NCI-H82 treated with DMSO at 0.1 percent for 48 hours (cell line): ENCODE results near the gene IPO11.
"Not testable (repeated sequence)": the region's sequence is repeated elsewhere in the genome, so short reads cannot be mapped to it uniquely, and the experiment has no call there.

Experiments used
- DNase-seq: peaks from one replicate; lab custom pipeline; 2025; ENCODE audit not compliant: unreplicated experiment; lab: John Stamatoyannopoulos, UW

Gene IPO11

GRCh38 chr5:62513085-62513484 lies 100.5 kb downstream of the IPO11 start:
- DNase-seq = not testable (repeated sequence)

- no peak for DNase-seq
Observed at GRCh38 chr5:62514510-62515119, 102.1 kb downstream of the IPO11 start.

GRCh38 chr5:62520812-62521211 lies 108.2 kb downstream of the IPO11 start:
- not testable (repeated sequence) for DNase-seq

- no peak for DNase-seq
Observed at GRCh38 chr5:62521319-62521718, 108.8 kb downstream of the IPO11 start.

DNA sequence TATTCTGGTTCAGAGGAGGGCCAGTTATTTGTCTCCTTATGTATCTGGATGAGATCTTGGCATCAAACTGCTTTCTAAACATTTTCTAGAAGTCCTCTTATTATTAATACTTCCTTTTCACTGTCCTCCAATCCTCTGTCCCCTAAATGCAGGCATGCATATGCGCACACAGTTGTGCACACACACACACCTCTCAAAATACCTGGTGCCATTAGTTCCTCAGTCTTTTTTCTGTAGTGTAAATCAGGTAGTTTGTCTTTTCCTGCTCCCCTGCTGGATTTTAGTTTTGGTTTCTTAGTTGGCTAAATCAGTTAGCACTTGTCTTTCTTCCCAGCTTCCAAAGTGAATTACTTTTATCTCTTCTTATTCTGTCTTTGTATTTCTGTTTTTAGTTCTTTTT lies 110.2 kb downstream of the IPO11 start:
- DNase-seq = no peak

DNA sequence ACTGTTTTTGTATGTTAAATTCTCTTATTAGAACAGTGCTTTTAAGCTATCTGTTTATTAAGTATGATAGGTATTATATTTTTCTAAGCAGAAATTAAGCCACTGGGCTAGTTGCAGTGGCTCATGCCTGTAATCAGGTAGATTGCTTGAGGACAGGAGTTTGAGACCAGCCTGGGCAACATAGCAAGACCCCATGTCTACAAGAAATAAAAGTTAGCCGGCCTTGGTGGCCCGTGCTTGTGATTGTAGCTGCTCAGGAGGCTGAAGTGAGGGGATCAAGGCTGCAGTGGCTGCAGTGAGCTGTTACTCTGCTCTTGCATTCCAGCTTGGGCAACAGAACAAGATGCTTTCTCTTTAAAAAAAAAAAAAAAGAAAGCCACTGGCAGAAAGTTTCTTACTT lies 121.0 kb downstream of the IPO11 start:
- DNase-seq = no peak

GRCh38 chr5:62534461-62535236 lies 122.1 kb downstream of the IPO11 start:
- no peak for DNase-seq

- DNase-seq = no peak
Observed at GRCh38 chr5:62536232-62536631, 123.7 kb downstream of the IPO11 start.

DNA sequence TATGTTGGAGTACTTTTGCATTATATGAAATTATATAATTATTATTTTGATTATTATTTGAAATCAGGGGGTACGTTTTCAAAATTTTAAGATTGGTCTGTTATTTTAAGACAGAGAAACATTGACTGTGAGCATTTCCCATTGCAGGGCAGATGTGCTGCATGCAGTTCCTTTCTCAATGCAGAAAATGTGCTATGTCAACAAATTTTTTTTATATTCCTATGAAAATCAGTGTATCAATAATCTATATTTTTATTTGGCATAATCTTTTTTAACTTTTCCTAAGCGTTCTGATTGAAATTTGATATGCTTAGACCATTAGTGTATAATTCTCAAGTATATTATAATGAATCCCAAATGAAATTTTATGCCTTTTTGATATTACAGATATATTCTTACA lies 124.2 kb downstream of the IPO11 start:
- no peak for DNase-seq

- no peak for DNase-seq
Observed at GRCh38 chr5:62538017-62538942, 125.7 kb downstream of the IPO11 start.

DNA sequence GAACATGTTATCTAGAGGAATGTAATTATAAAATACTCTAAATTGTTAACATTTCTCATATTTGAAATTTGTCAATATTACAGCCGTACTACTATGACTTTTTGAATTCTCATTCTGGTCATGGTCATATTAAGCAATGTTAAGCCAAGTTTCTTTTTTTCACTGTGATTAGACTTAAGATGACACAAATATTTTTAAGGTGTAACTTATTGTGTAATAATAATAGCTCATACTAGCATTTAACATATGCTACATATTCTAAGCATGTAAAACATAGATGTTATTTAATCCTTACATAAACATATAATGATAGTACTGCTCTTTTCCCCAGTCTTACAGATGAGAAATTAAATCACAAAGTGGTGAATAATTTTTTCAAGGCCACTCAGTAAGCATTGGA lies 130.2 kb downstream of the IPO11 start:
- no peak for DNase-seq

DNA sequence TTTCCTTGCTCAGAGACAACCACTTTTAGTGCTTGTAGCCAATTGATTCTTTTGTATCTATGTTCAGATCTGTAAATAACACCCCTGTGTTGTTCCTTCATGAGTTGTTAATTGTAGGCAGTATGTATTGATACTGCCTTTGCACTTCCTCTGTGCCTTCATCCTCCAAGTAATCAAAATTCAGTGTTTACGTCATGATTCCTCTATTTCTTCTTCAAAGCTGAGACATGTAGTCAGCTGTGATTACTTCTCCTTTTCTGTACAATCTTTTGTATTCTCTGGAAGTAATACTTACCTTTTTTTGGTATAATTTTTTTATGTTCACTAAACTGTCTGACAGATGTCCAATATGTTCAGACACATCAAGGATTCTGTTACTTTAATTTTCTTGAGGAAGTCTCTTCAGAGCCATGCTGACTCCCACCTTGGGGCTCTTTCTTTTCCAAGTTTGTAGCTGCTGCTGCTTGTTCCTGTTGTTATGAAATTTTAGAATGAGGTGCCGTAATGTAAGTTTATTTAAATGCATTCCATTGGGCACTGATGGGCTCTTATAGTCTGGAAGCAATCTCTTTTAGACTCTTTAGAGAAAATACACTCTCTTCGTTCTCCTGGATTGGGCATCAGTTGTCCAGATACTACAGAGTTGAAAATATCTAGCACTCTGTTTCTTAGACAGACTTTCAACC lies 135.5 kb downstream of the IPO11 start:
- no peak for DNase-seq

GRCh38 chr5:62550103-62550502 lies 137.5 kb downstream of the IPO11 start:
- no peak for DNase-seq

DNA sequence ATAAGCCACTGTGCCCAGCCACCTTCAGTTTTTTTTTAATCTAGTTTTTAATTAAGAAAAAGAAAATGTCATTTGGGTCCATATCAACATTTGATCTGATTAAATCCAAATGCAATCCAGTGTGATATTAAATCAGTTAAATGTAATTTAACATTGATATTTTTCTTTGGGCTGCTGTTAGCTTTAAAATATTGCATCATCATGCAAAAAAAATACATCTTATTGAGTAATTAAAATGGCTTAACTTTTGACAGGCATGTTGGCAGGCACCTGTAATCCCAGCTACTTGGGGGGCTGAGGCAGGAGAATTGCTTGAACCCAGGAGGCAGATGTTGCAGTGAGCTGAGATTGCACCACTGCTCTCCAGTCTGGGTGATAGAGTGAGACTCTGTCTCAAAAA lies 143.4 kb downstream of the IPO11 start:
- DNase-seq = no peak

GRCh38 chr5:62558941-62559340 lies 146.4 kb downstream of the IPO11 start:
- DNase-seq = no peak

GRCh38 chr5:62560786-62561185 lies 148.2 kb downstream of the IPO11 start:
- no peak for DNase-seq

GRCh38 chr5:62561896-62562295 lies 149.3 kb downstream of the IPO11 start:
- no peak for DNase-seq

DNA sequence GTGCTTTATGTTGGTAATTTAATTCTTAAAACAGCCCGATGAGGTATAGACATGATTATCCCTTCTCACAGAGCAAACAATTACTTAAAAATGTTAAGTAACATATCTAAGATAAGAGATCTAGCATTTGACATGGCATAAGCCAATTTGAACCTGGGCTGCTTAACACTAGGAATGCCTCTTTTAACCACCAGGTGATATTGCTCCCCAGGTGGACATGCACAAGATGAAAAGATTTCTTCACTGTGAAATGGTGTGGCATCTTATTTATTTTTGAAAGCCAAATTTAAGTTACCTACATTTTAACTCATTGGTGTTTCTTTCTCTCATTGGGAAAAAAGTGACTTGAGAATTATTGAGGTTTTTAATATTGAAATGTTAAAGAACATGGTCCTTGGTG lies 150.3 kb downstream of the IPO11 start:
- no peak for DNase-seq

GRCh38 chr5:62564101-62564500 lies 151.5 kb downstream of the IPO11 start:
- DNase-seq = no peak

DNA sequence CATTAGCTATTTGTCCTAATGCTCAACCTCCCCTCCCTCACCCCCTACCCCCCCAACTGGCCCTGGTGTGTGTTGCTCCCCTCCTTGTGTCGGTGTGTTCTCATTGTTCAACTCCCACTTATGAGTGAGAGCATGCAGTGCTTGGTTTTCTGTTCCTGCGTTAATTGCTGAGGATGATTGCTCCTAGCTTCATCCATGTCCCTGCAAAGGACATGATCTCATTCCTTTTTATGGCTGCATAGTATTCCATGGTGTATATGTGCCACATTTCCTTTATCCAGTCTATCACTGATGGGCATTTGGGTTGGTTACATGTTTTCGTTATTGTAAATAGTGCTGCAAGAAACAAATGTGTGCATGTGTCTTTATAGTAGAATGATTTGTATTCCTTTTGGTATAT lies 153.2 kb downstream of the IPO11 start:
- not testable (repeated sequence) for DNase-seq

DNA sequence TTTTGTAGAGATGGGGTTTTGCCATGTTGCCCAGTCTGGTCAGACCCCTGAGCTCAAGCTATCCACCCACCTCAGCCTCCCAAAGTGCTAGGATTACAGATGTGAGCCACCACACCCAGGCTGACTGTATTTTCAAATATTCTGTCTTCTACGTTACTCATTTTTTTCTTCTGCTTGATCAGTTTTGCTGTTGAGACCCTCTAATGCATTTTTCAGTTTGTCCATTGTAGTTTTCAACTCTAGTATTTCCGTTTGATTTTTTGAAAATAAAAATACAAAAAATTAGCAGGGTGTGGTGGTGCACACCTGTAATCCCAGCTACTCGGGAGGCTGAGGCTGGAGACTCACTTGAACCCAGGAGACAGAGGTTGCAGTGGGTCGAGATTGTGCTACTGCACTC lies 155.6 kb downstream of the IPO11 start:
- no peak for DNase-seq
